Hair follicular keratinocyte (primary cell): ENCODE data around the gene RAN. TPM values are rescaled to one million over a fixed set of nuclear protein-coding genes. Genes with fewer than 3 reads are reported as not detected.

Source experiments
- total RNA-seq: library from RNA; depleted of rRNA; stranded (reverse); fragments of >200 nt; gene quantifications from 2 replicates; pipeline ENCODE4 v1.2.3, GENCODE V29; 2015

Gene RAN
- 470 and 540 TPM in 2 replicates for total RNA-seq

GRCh38 chr12:130871286-130872178 is at the start of gene RAN:
TSS of gene RAN (plus strand) at chr12:130872066. CDS start at chr12:130872594, 528 bp downstream.

GRCh38 chr12:130838951-130839769 is 32.7 kb upstream of the RAN start, which contains the start of gene STX2:
TSS of gene STX2 (minus strand) at chr12:130839250. CDS start at chr12:130839099, 151 bp downstream.

Other genes with a start within 250 kb of the RAN start
- 0.19 TPM in 1 of 2 replicates, not detected in the other for gene RIMBP2, start 155.8 kb upstream of the RAN start, total RNA-seq
- gene STX2, start 32.8 kb upstream of the RAN start, total RNA-seq = 9.6 and 12.7 TPM in 2 replicates
- gene ADGRD1, start 81.8 kb downstream of the RAN start, total RNA-seq = not detected in 2 replicates